Right lung (tissue), 5 donors: ENCODE data around the gene PROSER2. TPM values are rescaled to one million over a fixed set of nuclear protein-coding genes. Genes with fewer than 3 reads are reported as not detected.
"Not testable (repeated sequence)": the region's sequence is repeated elsewhere in the genome, so short reads cannot be mapped to it uniquely, and the experiment has no call there.

Experiments used
- DNase-seq, 2 donors: peaks; one replicate each; pipeline ENCODE4 v3.0.0-alpha.2; 2013
- polyA plus RNA-seq, 5 donors: library from polyadenylated mRNA; unstranded; fragments of 120-200 nt; gene quantifications; one replicate each; pipeline versions ENCODE4 v1.2.1 to v1.2.3, GENCODE V29; 2013; ENCODE audit warnings: inconsistent platforms in 1 of 5, low replicate concordance in 1 of 5; ENCODE audit not compliant: insufficient read length in 5 of 5, insufficient read depth in 1 of 5

PROSER2 gene
- polyA plus RNA-seq, 5 donors = 2.1 to 3.4 (median 2.8) TPM

- no peak for DNase-seq
Measured at GRCh38 chr10:11831520-11831951, 8.4 kb downstream of the PROSER2 start.

- no peak for DNase-seq
Measured at GRCh38 chr10:11832042-11832441, 8.9 kb downstream of the PROSER2 start.

- DNase-seq = no peak
Measured at GRCh38 chr10:11835061-11835460, 11.9 kb downstream of the PROSER2 start.

GRCh38 chr10:11835704-11836103, 12.5 kb downstream of the PROSER2 start:
- no peak for DNase-seq

- no peak for DNase-seq
Measured at GRCh38 chr10:11837372-11838161, 14.4 kb downstream of the PROSER2 start.

- DNase-seq = no peak
Measured at GRCh38 chr10:11838298-11838852, 15.2 kb downstream of the PROSER2 start.

GRCh38 chr10:11841375-11841774, 18.2 kb downstream of the PROSER2 start:
- no peak for DNase-seq

- DNase-seq = no peak
Measured at GRCh38 chr10:11842411-11842810, 19.3 kb downstream of the PROSER2 start.

- DNase-seq = no peak
Measured at GRCh38 chr10:11845113-11845512, 22.0 kb downstream of the PROSER2 start.

- no peak for DNase-seq
Measured at GRCh38 chr10:11846542-11846941, 23.4 kb downstream of the PROSER2 start.

GRCh38 chr10:11849277-11849676, 26.1 kb downstream of the PROSER2 start:
- DNase-seq = no peak

GRCh38 chr10:11849911-11850310, 26.8 kb downstream of the PROSER2 start:
- DNase-seq = no peak

- DNase-seq = no peak
Measured at GRCh38 chr10:11851910-11852309, 28.8 kb downstream of the PROSER2 start.

GRCh38 chr10:11852637-11853036, 29.5 kb downstream of the PROSER2 start:
- not testable (repeated sequence) for DNase-seq

GRCh38 chr10:11853468-11853867, 30.3 kb downstream of the PROSER2 start:
- no peak for DNase-seq

- DNase-seq = no peak
Measured at GRCh38 chr10:11854301-11854700, 31.1 kb downstream of the PROSER2 start.

GRCh38 chr10:11856089-11856488, 32.9 kb downstream of the PROSER2 start:
- DNase-seq = no peak

- DNase-seq = no peak
Measured at GRCh38 chr10:11856678-11857077, 33.5 kb downstream of the PROSER2 start.

GRCh38 chr10:11858093-11858492, 34.9 kb downstream of the PROSER2 start:
- DNase-seq = no peak

- DNase-seq = no peak
Measured at GRCh38 chr10:11861341-11861740, 38.2 kb downstream of the PROSER2 start.

GRCh38 chr10:11861811-11862428, 38.8 kb downstream of the PROSER2 start:
- DNase-seq = no peak

- DNase-seq = no peak
Measured at GRCh38 chr10:11863353-11864109, 40.4 kb downstream of the PROSER2 start.
